ENCODE measurements around the gene KRT27.

Gene KRT27

GRCh38 chr17:40806131-40806530 lies 23.8 kb upstream of the KRT27 start:
- no peak for DNase-seq

- peak; percentile 80 for DNase-seq
Measured at GRCh38 chr17:40803617-40804082, 21.3 kb upstream of the KRT27 start.

GRCh38 chr17:40801157-40801556 lies 18.8 kb upstream of the KRT27 start:
- DNase-seq = no peak

GRCh38 chr17:40800381-40800780 lies 18.0 kb upstream of the KRT27 start:
- DNase-seq = no peak

GRCh38 chr17:40799859-40800258 lies 17.5 kb upstream of the KRT27 start, which contains the start of gene KRT28:
Gene KRT28 (minus strand): TSS chr17:40799959. CDS start chr17:40799893, 66 bp downstream.
- no peak for DNase-seq

GRCh38 chr17:40796846-40797245 lies 14.5 kb upstream of the KRT27 start:
- DNase-seq = no peak

GRCh38 chr17:40795019-40795667 lies 12.8 kb upstream of the KRT27 start:
- DNase-seq = no peak

- no peak for DNase-seq
Measured at GRCh38 chr17:40794466-40794865, 12.1 kb upstream of the KRT27 start.

- DNase-seq = no peak
Measured at GRCh38 chr17:40793832-40794231, 11.5 kb upstream of the KRT27 start.

GRCh38 chr17:40791787-40792436 lies 9.6 kb upstream of the KRT27 start:
- no peak for DNase-seq

- DNase-seq = no peak
Measured at GRCh38 chr17:40791111-40791510, 8.8 kb upstream of the KRT27 start.

- DNase-seq = peak; percentile 15
Measured at GRCh38 chr17:40779181-40779909, 3.0 kb downstream of the KRT27 start.

GRCh38 chr17:40778461-40778860 lies 3.9 kb downstream of the KRT27 start:
- DNase-seq = no peak

- no peak for DNase-seq
Measured at GRCh38 chr17:40777971-40778370, 4.4 kb downstream of the KRT27 start.

GRCh38 chr17:40777459-40777858 lies 4.9 kb downstream of the KRT27 start:
- no peak for DNase-seq

GRCh38 chr17:40775945-40776344 lies 6.4 kb downstream of the KRT27 start:
- DNase-seq = no peak

- no peak for DNase-seq
Measured at GRCh38 chr17:40772101-40772500, 10.2 kb downstream of the KRT27 start, which contains the start of gene KRT26. Gene KRT26 (minus strand): TSS chr17:40772201. CDS start chr17:40772113, 88 bp downstream.

- DNase-seq = no peak
Measured at GRCh38 chr17:40765657-40766056, 16.7 kb downstream of the KRT27 start.

GRCh38 chr17:40763752-40764151 lies 18.6 kb downstream of the KRT27 start:
- DNase-seq = no peak

GRCh38 chr17:40760105-40761016 lies 22.0 kb downstream of the KRT27 start:
- no peak for DNase-seq

- DNase-seq = no peak
Measured at GRCh38 chr17:40755231-40755630, 27.1 kb downstream of the KRT27 start, which contains the start of gene KRT25. Gene KRT25 (minus strand): TSS chr17:40755331. CDS start chr17:40755271, 60 bp downstream.

- DNase-seq = no peak
Measured at GRCh38 chr17:40753804-40754203, 28.5 kb downstream of the KRT27 start.
